Stimulated activated CD8-positive, alpha-beta memory T cell treated with anti-CD3 and anti-CD28 coated beads, Interleukin-2, amount 100 ng/mL, for 48 hours (primary cell): ENCODE data around the gene GATA6.
"Not testable (repeated sequence)": the region's sequence is repeated elsewhere in the genome, so short reads cannot be mapped to it uniquely, and the experiment has no call there.

ENCODE experiments used
- DNase-seq, 2 donors: peaks; one replicate each; pipeline ENCODE4 v3.0.0-alpha.2; 2020; ENCODE audit warnings: low read depth in 2 of 2

The GATA6 gene

DNA sequence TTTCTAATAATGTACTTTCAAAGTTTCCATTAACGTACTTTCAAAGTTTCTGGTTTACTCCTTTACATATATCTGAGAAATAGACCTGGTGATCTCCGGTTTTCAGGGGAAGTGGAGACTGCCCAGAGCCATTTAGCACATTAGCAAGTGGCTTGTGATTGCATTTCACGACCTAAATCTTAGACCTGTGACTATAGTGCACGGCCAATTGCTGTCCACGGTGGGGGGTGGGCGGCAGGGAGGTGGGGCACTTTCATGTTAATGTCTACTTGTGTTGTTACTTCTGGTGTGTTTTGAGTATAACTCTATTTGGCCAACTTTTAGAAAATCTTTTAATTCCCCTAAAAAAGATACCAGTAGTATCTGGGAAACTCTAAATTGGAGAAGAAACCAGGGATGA lies 11.3 kb downstream of the GATA6 start:
- DNase-seq, result no peak

DNA sequence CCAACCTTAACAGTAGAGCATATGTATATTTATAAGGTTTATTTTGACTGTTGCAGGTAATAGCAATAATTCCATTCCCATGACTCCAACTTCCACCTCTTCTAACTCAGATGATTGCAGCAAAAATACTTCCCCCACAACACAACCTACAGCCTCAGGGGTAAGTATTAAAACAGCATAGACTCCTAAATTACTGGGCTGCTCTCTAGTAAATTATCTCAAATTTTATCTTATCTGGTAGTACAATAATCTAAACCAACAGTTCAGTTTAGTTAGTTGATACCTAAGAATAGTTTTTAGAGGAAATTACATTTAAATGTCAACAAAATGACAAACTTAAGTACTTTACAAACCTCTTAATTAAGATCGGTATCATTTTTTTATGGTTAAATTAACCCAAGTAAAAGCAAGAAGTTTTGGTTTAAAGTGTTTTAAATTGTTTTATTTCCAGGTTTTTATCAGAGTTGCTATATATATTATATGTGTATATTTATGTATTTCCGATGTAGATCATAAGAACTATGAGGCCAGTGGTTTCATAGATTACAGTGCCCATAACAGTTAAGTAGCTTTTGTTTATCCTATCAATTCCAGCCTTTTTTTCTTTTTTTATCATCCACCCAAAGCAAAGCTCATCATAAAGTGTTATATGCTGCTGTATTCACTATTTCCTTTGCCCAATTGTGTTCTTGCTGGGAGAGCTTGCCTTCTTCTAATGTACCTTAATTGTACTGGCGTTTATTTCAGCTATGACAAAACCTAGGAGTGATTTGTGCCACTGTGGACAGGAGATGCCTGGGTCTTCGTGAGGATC lies 13.7 kb downstream of the GATA6 start:
- no peak for DNase-seq

DNA sequence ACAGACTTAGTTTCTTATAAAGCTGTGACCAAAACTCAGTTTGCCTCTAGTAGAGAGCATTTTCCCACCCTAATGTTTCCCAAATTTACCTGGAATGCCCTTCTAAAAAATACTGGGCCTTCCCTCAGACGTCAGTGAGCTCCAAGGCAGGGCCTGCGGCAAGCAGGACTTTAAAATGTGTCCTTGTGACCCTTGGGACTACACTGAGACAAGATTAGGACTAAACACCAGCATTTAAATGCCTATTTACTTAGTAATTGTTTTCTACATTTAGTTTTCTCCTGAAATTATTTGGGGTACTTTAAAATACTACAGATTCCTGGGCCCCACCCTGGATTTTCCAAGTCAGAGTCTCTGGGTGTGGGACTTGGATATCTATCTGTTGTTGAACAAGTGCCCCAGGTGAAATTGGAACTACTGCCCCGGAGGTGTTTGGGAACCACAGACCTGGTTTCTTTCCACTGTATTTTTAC lies 14.3 kb downstream of the GATA6 start:
- DNase-seq, result no peak

DNA sequence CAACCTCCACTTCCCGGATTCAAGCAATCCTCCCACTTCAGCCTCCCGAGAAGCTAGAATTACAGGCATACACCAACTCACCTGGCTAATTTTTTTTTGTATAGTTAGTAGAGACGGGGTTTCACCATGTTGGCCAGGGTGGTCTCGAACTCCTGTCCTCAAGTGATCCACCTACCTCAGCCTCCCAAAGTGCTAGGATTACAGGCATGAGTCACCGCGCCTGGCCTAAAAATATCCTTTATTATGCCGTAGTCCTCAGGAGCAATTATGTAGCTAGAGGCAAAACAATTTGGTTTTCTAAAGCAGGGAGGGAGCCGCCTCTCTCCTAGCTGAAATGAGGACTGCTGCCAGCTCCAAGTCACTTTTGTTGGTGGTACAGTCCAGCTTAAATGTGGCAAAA lies 15.2 kb downstream of the GATA6 start:
- DNase-seq, result not testable (repeated sequence)

DNA sequence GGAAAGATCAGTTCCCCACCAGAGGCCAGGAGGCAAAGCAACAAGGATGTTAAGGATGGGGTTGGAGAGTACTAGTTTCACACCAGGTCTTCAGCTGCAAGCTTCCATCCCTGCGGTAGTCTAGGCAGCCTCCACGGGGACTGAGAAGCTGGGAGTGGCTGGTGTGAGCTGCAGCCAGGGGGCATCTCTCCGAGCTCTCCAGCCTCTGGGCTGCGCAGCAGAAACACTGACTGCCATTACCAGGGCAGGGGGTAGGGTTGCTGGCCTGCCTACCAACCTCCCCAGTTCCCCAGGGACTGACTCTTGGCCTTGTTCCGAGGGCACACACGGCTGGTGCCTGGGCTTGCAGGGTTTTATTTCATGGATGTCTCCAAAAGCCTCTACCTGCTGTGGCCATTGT lies 15.9 kb downstream of the GATA6 start:
- DNase-seq, result no peak

DNA sequence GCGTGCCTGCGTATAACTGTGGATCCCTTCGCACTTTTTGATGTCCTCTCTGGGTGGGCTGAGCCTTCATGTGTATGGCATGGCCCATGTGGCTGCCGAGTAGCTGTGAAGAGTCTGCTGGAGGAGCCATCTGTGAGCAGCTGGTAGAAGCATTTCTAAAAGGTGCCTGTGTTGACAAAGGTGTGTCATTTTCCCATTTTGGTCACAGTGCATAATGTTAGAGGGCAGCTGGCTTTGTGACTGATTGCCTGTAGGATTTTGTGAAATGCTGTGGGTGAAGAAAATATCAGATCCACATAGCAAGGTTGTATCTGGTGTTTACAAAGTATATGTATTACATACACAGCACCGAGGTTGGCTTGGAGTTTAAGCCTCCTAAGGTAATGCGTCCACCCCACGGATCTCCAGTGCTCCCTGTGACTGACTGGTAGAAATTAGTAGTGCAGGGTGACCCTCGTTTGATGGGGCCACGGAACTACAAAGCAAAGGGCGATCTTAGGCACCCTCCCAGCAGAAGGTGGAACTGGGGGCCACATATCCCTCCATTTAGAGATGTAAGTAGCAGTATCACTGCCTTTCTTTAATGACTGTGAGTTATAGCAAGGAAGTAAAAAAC lies 16.5 kb downstream of the GATA6 start:
- DNase-seq, result no peak

DNA sequence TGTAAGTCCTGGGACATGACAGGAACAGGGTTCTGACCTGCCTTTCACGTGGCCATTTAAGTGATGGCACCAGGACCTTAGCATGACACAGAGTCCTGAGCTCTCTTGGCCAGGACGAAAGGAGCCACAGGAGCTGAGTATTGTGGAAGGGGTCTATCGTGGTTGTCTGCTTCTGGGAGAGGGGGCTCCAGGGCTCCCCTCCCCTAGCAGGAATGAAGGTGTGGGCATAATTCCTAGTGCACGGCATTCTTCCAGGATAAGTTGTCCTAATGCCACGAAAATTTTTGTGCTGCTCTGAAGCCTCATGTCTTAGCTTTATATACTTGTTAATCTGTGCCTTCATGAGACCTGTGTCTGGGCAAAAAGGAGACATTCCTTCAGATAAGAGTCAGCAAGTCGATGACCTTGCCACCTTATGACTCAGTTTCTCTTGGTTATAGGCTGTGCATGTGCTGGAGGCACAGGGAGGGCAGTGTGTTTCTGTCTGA lies 17.1 kb downstream of the GATA6 start:
- no peak for DNase-seq

DNA sequence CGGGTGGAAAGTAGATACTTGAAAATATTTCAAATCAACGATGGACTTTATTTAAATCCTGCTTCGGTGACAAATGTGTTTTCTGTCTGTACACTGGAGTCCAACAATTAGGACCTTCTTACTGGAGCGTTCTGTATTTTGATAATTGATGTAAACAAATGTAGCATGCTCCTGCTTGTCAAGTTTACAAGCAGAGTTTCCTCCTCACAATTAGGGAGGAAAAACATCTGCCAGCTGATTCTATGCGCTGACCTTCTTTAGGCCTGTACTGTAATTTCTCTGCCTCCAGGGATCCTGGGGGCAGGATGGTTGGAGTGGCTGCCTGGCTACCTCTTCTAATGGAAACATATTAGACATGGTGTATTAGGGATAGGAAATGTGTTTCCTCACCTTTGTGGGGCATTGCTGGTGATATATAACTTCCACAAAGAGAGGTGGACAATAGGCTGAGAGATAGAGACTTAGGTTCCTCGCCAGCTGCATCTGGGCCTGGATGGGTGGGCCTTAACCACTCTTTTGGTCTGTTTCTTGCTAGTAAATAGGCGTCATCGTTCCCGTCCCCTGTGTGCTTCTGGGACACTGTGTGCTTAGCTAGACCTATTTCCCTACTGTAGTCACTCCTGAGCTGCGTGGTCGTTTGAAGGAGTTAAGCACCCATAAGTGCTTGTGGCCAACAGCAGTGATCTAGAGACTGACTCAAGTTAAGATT lies 19.3 kb downstream of the GATA6 start:
- DNase-seq, result no peak

DNA sequence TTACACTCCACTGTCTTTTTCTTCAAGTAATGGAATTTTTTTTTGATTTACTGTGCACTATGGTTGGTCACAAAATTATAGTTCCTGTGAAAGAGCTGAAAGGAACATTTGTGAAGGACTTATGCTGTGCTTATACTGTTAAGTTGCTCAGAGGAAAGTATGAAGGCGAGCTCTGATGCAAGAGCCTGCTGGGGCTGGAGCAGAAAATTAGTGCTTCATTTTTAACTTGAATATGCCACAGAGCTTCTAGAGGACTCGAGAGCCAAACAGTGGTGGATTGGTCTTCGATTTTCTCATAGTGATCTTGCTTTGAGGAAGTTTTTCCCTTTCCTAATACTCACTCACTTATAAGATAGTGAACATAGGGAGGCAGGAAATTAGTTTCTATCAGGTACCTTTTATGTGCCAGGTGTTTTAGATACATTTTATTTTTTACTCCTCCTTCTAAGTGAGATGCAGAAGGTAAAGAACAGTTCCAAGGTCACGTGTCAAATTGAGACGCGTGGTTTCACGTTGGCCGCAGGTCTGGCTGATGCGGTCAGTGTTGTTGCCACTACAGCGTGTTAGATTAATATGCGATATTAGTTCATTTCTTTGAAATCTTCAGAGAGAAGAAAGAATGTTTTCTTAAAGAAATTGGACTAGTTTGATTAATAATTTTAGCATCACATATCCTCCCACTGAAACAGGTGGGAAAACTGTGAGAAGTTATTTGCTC lies 20.2 kb downstream of the GATA6 start:
- DNase-seq, result no peak

DNA sequence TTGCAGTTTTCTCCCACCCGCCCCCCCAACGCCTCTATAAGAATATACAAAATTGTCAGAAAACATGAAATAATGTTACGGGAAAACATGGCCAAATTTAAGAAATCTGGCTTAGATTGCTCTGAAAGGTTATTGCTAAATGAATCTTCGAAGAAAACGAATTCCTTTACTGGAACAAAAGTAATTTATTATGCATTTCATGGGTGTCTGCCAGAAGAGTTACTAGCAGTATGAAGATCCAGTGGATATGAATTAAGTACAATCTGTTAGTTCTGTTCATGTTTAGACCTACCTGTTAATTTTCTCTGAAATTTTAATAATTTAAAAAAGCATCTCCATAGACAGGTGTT lies 21.9 kb downstream of the GATA6 start:
- no peak for DNase-seq

DNA sequence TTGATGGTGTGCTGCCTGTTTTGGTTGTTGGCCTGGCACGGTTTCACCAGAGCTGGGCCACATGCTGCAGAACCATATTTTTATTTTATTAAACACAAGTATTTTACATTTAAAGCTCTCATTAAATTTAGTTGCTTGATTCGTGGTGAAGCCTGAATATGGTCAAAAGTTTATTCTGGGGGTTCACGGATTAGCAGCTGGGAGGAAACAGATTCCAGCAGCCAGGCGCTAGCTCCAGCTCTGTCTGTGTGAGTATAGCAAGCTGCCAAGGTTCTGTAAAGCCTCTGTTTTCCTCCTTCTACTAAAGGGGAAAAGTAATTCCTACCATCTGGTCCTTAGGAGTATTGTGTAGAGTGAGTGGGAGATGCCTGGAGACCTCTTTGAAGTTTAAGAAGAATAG lies 22.5 kb downstream of the GATA6 start:
- DNase-seq, result no peak

DNA sequence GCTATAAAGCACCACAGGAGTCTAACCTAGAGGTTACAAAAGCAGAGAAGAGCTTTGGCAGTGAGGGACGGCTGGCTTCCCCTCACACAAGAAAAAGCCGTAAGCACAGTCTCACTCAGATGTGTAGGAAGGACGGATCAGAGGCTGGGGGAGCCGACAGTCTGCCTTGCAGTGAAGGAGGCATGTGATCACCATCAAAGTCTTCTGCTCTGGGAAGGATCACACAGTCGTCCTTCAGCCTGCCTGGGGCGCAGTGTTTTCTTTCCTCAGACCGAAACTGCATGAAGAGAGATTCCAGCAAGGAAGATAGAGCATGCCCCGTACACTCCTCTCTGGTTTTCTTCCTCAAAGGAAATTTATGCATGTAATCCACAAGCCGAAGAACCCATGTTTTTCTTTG lies 24.1 kb downstream of the GATA6 start:
- DNase-seq, result no peak

DNA sequence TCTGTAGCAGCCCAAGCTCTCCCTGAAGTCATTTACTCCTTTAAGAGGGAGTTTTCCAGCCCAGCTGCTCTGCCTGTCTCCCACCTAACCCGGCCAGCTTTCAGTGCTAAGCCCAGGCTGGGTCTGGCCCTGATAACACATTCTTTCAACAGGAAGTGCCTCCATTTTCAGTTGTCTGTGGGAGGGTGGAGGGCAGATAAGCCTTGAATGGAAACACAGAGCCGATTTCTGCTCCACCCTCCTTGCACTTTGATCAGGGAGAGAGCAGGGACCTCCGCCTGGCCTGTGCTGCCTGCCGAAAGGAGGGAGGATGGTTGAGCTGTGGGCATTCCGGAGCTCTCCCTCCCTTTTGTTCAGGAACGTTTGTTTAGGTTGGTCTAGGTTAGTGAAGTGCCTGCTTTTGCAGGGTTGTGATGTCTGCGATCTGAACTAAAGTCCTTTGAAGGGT lies 24.8 kb downstream of the GATA6 start:
- no peak for DNase-seq

DNA sequence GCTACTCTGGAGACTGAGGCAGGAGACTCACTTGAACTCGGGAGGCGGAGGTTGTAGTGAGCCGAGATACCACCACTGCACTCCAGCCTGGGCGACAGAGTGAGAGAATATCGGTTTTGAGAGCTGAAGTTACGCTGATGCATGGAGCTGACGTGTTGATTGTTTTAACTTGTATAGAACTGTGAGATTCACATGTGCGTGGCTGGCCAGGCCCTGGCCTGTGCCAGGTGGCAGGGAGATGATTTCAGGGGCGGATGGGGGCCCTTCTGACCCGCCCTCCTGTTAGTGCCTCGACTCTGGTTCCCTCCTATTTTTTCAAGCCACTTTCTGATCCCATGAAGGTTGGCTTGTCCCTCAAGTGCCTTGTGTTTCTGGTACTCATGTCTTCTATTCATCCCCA lies 25.7 kb downstream of the GATA6 start:
- DNase-seq, result no peak

DNA sequence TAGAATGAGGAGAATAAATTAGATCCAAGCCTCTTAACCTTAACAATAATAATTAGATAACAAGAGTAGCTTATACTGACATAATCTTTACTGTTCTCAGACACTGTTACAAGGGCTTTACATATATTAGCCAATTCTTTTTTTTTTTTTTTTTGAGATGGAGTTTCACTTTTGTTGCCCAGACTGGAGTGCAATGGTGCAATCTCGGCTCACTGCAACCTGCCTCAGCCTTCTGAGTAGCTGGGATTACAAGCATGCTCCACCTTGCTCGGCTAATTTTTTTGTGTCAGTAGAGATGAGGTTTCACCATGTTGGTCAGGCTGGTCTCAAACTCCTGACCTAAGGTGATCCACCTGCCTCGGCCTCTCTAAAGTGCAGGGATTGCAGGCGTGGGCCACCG lies 27.6 kb downstream of the GATA6 start:
- not testable (repeated sequence) for DNase-seq

DNA sequence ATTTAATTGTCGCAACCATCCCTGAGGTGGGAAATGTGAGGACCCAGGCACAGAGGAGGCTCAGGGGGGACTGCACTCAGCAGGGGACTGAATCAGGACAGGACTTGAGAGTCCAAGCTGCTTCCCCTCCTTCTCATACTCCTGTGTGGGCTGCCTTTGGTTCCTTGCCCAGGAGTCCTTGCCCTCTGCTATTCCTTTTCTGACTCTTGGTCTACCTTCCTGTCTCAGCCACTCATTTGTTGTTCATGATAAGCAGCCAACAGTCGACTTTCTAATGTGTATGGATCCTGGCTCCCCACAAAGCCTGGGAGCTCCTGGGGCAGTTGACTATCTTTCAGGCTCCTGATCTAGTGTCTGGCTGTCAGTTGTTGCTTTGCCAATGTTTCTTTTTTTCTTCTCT lies 28.3 kb downstream of the GATA6 start:
- DNase-seq, result no peak

DNA sequence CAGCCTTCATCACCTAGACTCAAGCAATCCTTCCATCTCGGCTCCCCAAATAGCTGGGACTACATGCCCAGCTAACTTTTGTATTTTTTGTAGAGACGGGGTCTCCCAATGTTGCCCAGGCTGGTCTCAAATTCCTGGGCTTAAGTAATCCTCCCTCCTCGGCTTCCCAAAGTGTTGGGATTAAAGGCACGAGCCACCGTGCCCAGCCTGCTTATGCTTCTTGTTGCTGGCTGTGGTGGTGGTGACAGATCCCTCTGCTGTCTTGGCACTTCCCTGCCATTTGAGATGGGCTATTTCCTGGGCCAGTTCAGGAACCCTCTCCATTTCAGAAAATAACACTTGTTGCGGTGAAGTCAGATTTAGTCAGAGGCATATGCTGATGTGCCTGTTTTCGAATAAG lies 28.8 kb downstream of the GATA6 start:
- no peak for DNase-seq

DNA sequence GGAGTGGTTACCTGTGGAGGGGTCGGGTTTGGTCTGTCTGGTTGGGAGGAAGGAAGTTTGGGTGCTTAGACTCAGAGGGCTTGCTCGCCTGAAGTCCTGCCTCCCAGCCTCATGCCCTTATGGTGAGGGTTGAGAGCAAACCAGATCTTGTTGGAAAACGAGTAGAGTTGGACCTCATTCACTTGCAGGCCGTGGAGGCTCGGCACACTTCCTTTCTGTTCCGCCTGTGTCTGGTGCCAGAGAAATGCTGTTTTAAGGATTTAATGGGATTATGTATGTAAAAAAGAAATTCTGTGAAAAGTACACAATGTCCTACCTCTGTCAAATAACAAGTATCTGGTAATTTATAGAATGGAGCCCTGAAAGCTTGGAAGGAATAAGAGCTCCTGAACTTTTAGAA lies 29.6 kb downstream of the GATA6 start:
- DNase-seq, result no peak

DNA sequence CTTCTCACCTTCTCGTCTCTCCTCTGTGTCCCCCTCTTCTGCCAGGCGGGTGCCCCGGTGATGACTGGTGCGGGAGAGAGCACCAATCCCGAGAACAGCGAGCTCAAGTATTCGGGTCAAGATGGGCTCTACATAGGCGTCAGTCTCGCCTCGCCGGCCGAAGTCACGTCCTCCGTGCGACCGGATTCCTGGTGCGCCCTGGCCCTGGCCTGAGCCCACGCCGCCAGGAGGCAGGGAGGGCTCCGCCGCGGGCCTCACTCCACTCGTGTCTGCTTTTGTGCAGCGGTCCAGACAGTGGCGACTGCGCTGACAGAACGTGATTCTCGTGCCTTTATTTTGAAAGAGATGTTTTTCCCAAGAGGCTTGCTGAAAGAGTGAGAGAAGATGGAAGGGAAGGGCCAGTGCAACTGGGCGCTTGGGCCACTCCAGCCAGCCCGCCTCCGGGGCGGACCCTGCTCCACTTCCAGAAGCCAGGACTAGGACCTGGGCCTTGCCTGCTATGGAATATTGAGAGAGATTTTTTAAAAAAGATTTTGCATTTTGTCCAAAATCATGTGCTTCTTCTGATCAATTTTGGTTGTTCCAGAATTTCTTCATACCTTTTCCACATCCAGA lies 31.3 kb downstream of the GATA6 start:
- DNase-seq, result no peak

DNA sequence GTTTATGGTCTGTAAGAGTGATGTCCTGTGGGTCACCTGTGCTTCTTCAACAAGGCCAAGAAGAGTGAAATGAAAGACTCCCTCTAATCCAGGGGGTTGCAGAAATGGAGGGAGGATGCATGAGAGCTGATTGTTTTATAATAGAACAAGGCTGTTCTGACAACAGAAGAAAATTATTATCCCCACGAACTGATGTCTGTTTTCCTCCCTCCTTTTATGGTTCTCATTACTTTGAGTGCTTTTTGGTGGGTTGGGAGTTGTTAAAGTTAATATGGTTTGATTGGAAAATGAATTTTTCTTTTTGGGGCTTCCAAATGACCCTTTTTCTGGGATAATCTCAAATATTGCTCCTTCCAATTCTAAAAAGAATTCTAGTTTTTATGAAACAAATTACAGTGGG lies 33.6 kb downstream of the GATA6 start:
- DNase-seq, result no peak

DNA sequence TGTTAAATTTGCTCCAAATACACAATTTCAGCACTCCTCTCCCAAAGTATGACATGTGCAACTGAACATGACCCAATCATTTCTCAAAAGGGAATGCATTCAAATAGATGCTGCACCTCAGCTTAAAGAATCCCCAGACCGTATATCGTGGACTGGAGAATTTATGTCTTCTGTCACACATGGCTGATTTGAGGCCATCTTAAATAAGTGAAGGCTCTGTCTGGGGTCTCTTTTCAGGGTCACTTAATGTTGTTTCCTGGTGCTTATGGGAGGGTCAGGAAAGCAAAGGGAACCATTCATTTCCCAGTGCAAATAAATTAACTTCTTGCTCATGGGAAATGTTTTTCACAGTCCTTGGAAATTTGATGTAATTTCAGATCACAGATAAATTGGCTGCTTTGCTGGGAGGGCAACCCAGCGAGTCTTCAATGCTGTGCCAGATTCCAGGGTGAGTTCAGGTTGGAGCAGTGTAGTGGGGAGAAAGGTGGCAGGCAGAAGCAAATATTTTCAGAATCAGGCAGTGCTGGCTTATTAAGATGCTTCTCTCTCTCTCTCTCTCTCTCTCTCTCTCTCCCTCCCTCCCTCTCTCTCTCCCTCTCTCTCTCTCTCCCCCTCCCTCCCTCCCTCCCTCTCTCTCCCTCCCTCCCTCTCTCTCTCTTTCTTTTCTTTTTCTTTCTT lies 34.3 kb downstream of the GATA6 start:
- no peak for DNase-seq
